CD14-positive monocyte (primary cell): ENCODE results near the gene TALDO1. TPM values are rescaled to one million over a fixed set of nuclear protein-coding genes. Genes with fewer than 3 reads are reported as not detected.
A peak's percentile ranks its signal among the peaks of the same experiment; 100 is the strongest.

Source experiments
- DNase-seq, 3 donors: peaks; one replicate each; pipeline ENCODE4 v3.0.0-alpha.2; 2011 to 2022
- H2AFZ ChIP-seq: 2 replicates; pipeline ENCODE4 v1.6.0; 2012; ENCODE audit warnings: mild to moderate bottlenecking, low read depth, low read length, inconsistent platforms; ENCODE audit not compliant: insufficient read depth, poor library complexity, severe bottlenecking
- H3K27ac ChIP-seq, 2 donors: 1 replicate in 1 of 2; 2 replicates in 1 of 2; pipeline ENCODE4 v1.5.1; 2012 to 2013; ENCODE audit warnings: low read length in 2 of 2, control low read depth in 1 of 2, inconsistent platforms in 1 of 2, low read depth in 1 of 2, mild to moderate bottlenecking in 1 of 2
- H3K27me3 ChIP-seq, 2 donors: one replicate each; pipeline versions ENCODE4 v1.6.0 to v1.6.1; 2011 to 2013; ENCODE audit warnings: low read length in 2 of 2; ENCODE audit not compliant: control insufficient read depth in 2 of 2, insufficient read depth in 2 of 2
- H3K36me3 ChIP-seq, 2 donors: replicated peaks in 1 of 2; 1 replicate in 1 of 2; 2 replicates in 1 of 2; pipeline versions ENCODE4 v1.5.1 to v1.6.1; 2012 to 2013; ENCODE audit warnings: low read length in 2 of 2, control low read depth in 1 of 2, inconsistent platforms in 1 of 2, mild to moderate bottlenecking in 1 of 2; ENCODE audit not compliant: insufficient read depth in 2 of 2, control insufficient read depth in 1 of 2
- H3K4me1 ChIP-seq, 2 donors: 1 replicate in 1 of 2; 2 replicates in 1 of 2; pipeline versions ENCODE4 v1.5.1 to v1.6.1; 2012 to 2013; ENCODE audit warnings: low read length in 2 of 2, control low read depth in 1 of 2, inconsistent platforms in 1 of 2, mild to moderate bottlenecking in 1 of 2, moderate library complexity in 1 of 2; ENCODE audit not compliant: insufficient read depth in 2 of 2, control insufficient read depth in 1 of 2
- H3K4me2 ChIP-seq: replicated peaks from 2 replicates; pipeline ENCODE3; 2012; ENCODE audit warnings: low read length, moderate library complexity, mild to moderate bottlenecking; ENCODE audit not compliant: poor library complexity, severe bottlenecking; ENCODE audit errors: extremely low read depth
- H3K4me3 ChIP-seq, 3 experiments: fragments of 200-600 bp in 1 of 3; sonication (generic) in 1 of 3; replicated peaks in 1 of 3; 1 replicate in 2 of 3; 2 replicates in 1 of 3; pipeline ENCODE4 v1.5.1; 2011 to 2013; ENCODE audit warnings: low read length in 3 of 3, mild to moderate bottlenecking in 3 of 3, control low read depth in 2 of 3, low read depth in 2 of 3, inconsistent platforms in 1 of 3, moderate library complexity in 1 of 3
- H3K79me2 ChIP-seq: 2 replicates; pipeline ENCODE4 v1.6.0; 2012; ENCODE audit warnings: mild to moderate bottlenecking, control low read depth, inconsistent platforms, low read length, moderate library complexity; ENCODE audit not compliant: insufficient read depth
- H3K9ac ChIP-seq: 2 replicates; pipeline ENCODE4 v1.6.0; 2017; ENCODE audit warnings: low read length, mild to moderate bottlenecking; ENCODE audit not compliant: insufficient read depth, poor library complexity, severe bottlenecking
- H3K9me3 ChIP-seq, 2 donors: replicated peaks in 1 of 2; 1 replicate in 1 of 2; 2 replicates in 1 of 2; pipeline versions ENCODE4 v1.5.1 to v1.6.1; 2012 to 2013; ENCODE audit warnings: low read length in 2 of 2, control low read depth in 1 of 2; ENCODE audit not compliant: control insufficient read depth in 1 of 2, insufficient read depth in 1 of 2
- H4K20me1 ChIP-seq: 2 replicates; pipeline ENCODE4 v1.6.0; 2012; ENCODE audit warnings: mild to moderate bottlenecking, low read length, control low read depth, moderate library complexity; ENCODE audit not compliant: insufficient read depth
- H3K27ac Mint-ChIP-seq, 7 donors: one replicate each; pipeline ENCODE4 v1.8.0; 2020; ENCODE audit warnings: mild to moderate bottlenecking in 7 of 7, mixed read lengths in 7 of 7, moderate library complexity in 6 of 7, inconsistent platforms in 2 of 7
- H3K27me3 Mint-ChIP-seq, 3 donors: one replicate each; pipeline ENCODE4 v1.8.0; 2021 to 2022; ENCODE audit warnings: low read depth in 3 of 3, mild to moderate bottlenecking in 3 of 3, mixed read lengths in 3 of 3, moderate library complexity in 3 of 3, inconsistent platforms in 1 of 3
- H3K36me3 Mint-ChIP-seq, 2 donors: one replicate each; pipeline ENCODE4 v1.8.0; 2020; ENCODE audit warnings: mixed read lengths in 2 of 2, inconsistent platforms in 1 of 2, mild to moderate bottlenecking in 1 of 2
- H3K4me1 Mint-ChIP-seq: one replicate; pipeline ENCODE4 v1.8.0; 2020; ENCODE audit warnings: mild to moderate bottlenecking, mixed read lengths
- H3K4me3 Mint-ChIP-seq, 2 donors: one replicate each; pipeline ENCODE4 v1.8.0; 2020; ENCODE audit warnings: mild to moderate bottlenecking in 2 of 2, mixed read lengths in 2 of 2, moderate library complexity in 1 of 2
- H3K9me3 Mint-ChIP-seq, 7 donors: one replicate each; pipeline ENCODE4 v1.8.0; 2020 to 2022; ENCODE audit warnings: mixed read lengths in 7 of 7, mild to moderate bottlenecking in 6 of 7, moderate library complexity in 6 of 7, inconsistent platforms in 2 of 7
- WGBS: methylation state at CpG from one replicate; pipeline ENCODE4 v1.1.5; 2013; ENCODE audit warnings: missing lambda C conversion rate; ENCODE audit not compliant: insufficient coverage; 5-methylcytosine and 5-hydroxymethylcytosine counted together
- intact Hi-C, 2 donors: fragments of 100-400 bp; cut with micrococcal nuclease; formaldehyde crosslinking; loops; one replicate each; pipeline versions ENCODE4 v1.15.0 to v1.15.1; 2023
- polyA plus RNA-seq, 3 donors: library from polyadenylated mRNA; depleted of rRNA in 1 of 3; unstranded in 2 of 3; stranded (reverse) in 1 of 3; fragments of 300-500 nt in 2 of 3; fragments of >200 nt in 1 of 3; fragmentation: Illumina TruSeq in 2 of 3; gene quantifications; 1 replicate in 2 of 3; 2 replicates in 1 of 3; pipeline ENCODE4 v1.2.3, GENCODE V29; 2012 to 2021
- TF ChIP-seq, protein P1 (sequence below): fragments of 200-600 bp; IDR thresholded peaks from one replicate; pipeline ENCODE4 v1.8.0; 2022; ENCODE audit warnings: antibody characterized with exemption, mild to moderate bottlenecking

The TALDO1 gene
- polyA plus RNA-seq, 3 donors, result 502 to 1,249 (median 1,224) TPM

- Histone ChIP-seq H4K20me1 (peaks cover 12% of the 10 kb centered on the region), H3K4me2 (no peak overlapping the region), H2AFZ (no peak overlapping the region), H3K4me3 (no peak overlapping the region), H3K9me3 (no peaks in the 10 kb centered on the region), H3K9ac (no peak overlapping the region), H3K4me1 (no peaks in the 10 kb centered on the region), H3K27ac (no peak overlapping the region), H3K27me3 (peaks cover 4 to 28% of the 10 kb centered on the region in 2 donors), H3K79me2 (no peaks in the 10 kb centered on the region), H3K36me3 (peaks cover 5 to 13% of the 10 kb centered on the region in 2 donors)
- H3K4me1 Mint-ChIP-seq, result no peaks in the 10 kb centered on the region
- H3K27ac Mint-ChIP-seq, result no peak overlapping the region
- WGBS, result 60% methylated on average over 27 of the region's 28 CpGs
- no peak overlapping the region for H3K4me3 Mint-ChIP-seq
- H3K36me3 Mint-ChIP-seq, result peaks cover 11 to 22% of the 10 kb centered on the region in 2 donors
- peaks cover 15 to 46% (median 20%) of the 10 kb centered on the region in 3 donors for H3K27me3 Mint-ChIP-seq
- TF ChIP-seq, protein P1, sequence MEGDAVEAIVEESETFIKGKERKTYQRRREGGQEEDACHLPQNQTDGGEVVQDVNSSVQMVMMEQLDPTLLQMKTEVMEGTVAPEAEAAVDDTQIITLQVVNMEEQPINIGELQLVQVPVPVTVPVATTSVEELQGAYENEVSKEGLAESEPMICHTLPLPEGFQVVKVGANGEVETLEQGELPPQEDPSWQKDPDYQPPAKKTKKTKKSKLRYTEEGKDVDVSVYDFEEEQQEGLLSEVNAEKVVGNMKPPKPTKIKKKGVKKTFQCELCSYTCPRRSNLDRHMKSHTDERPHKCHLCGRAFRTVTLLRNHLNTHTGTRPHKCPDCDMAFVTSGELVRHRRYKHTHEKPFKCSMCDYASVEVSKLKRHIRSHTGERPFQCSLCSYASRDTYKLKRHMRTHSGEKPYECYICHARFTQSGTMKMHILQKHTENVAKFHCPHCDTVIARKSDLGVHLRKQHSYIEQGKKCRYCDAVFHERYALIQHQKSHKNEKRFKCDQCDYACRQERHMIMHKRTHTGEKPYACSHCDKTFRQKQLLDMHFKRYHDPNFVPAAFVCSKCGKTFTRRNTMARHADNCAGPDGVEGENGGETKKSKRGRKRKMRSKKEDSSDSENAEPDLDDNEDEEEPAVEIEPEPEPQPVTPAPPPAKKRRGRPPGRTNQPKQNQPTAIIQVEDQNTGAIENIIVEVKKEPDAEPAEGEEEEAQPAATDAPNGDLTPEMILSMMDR, result no peak
- no peak for DNase-seq
- peaks cover 0 to 2% (median 0%) of the 10 kb centered on the region in 7 donors for H3K9me3 Mint-ChIP-seq
- intact Hi-C loops, result no loop called here
These were observed 40.9 kb downstream of the TALDO1 start for GRCh38 chr11:788009-788640.

- H3K4me1 Mint-ChIP-seq, result no peaks in the 10 kb centered on the region
- Histone ChIP-seq H3K36me3 (peaks cover 5 to 9% of the 10 kb centered on the region in 2 donors), H3K27ac (no peak overlapping the region), H3K27me3 (peaks cover 4 to 28% of the 10 kb centered on the region in 2 donors), H3K4me2 (no peak overlapping the region), H3K9me3 (no peaks in the 10 kb centered on the region), H3K4me3 (no peak overlapping the region), H3K4me1 (no peaks in the 10 kb centered on the region), H2AFZ (no peak overlapping the region), H3K79me2 (no peaks in the 10 kb centered on the region), H4K20me1 (peaks cover 12% of the 10 kb centered on the region), H3K9ac (no peak overlapping the region)
- WGBS, result 53% methylated on average over 24 of the region's 31 CpGs
- H3K27ac Mint-ChIP-seq, result peak overlapping the region in 1 of 7 donors; percentile 20
- peak overlapping the region in 1 of 2 donors; percentile 51 for H3K4me3 Mint-ChIP-seq
- H3K36me3 Mint-ChIP-seq, result peaks cover 12 to 22% of the 10 kb centered on the region in 2 donors
- TF ChIP-seq, protein P1, result no peak
- peaks cover 15 to 37% (median 20%) of the 10 kb centered on the region in 3 donors for H3K27me3 Mint-ChIP-seq
- H3K9me3 Mint-ChIP-seq, result peaks cover 0 to 2% (median 0%) of the 10 kb centered on the region in 7 donors
- intact Hi-C loops, result no loop called here
- no peak for DNase-seq
These were observed 42.0 kb downstream of the TALDO1 start for GRCh38 chr11:788953-789940.
